Measurements from ENCODE around the gene DERA.
"Not testable (repeated sequence)": the region's sequence is repeated elsewhere in the genome, so short reads cannot be mapped to it uniquely, and the experiment has no call there.

GRCh38 chr12:15967053-15967452, 55.9 kb downstream of the DERA start:
- TF ChIP-seq, protein P1, sequence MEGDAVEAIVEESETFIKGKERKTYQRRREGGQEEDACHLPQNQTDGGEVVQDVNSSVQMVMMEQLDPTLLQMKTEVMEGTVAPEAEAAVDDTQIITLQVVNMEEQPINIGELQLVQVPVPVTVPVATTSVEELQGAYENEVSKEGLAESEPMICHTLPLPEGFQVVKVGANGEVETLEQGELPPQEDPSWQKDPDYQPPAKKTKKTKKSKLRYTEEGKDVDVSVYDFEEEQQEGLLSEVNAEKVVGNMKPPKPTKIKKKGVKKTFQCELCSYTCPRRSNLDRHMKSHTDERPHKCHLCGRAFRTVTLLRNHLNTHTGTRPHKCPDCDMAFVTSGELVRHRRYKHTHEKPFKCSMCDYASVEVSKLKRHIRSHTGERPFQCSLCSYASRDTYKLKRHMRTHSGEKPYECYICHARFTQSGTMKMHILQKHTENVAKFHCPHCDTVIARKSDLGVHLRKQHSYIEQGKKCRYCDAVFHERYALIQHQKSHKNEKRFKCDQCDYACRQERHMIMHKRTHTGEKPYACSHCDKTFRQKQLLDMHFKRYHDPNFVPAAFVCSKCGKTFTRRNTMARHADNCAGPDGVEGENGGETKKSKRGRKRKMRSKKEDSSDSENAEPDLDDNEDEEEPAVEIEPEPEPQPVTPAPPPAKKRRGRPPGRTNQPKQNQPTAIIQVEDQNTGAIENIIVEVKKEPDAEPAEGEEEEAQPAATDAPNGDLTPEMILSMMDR (conservative IDR thresholded peaks at IDR 0.05 in 1 of 2, IDR thresholded peaks at IDR 0.05 in 1 of 2; ENCODE audit: extremely low read depth in 1 of 2, insufficient read depth in 1 of 2, low read depth in 1 of 2, low read length in 2 of 2): not testable (repeated sequence)
- not testable (repeated sequence) for TF ChIP-seq EZH2 (IDR thresholded peaks at IDR 0.05; ENCODE audit: borderline replicate concordance, low read length)

All from mammary epithelial cell (primary cell).